Ovary (tissue), 9 donors: Measurements from ENCODE around the gene NDUFC2. TPM values are rescaled to one million over a fixed set of nuclear protein-coding genes. Genes with fewer than 3 reads are reported as not detected.

ENCODE experiments used
- DNase-seq, 5 donors: peaks; one replicate each; pipeline ENCODE4 v3.0.0-alpha.2; 2019 to 2020
- H3K27ac ChIP-seq, 2 donors: fragments of 200-600 bp; one replicate each; pipeline versions ENCODE4 v1.5.1 to v1.8.0; 2019 to 2022
- H3K27me3 ChIP-seq: fragments of 200-600 bp; one replicate; pipeline ENCODE4 v1.8.0; 2022
- H3K36me3 ChIP-seq: fragments of 200-600 bp; sonication (generic); one replicate; pipeline ENCODE4 v1.5.1; 2019
- H3K4me1 ChIP-seq: one replicate; pipeline ENCODE4 v1.8.1; 2013; ENCODE audit warnings: mild to moderate bottlenecking, moderate library complexity; ENCODE audit not compliant: insufficient read depth
- H3K4me3 ChIP-seq: fragments of 200-600 bp; sonication (generic); one replicate; pipeline ENCODE4 v1.5.1; 2017
- H3K9me3 ChIP-seq, 2 donors: fragments of 200-600 bp in 1 of 2; sonication (generic) in 1 of 2; one replicate each; pipeline versions ENCODE4 v1.5.1 to v1.8.1; 2013 to 2019; ENCODE audit warnings: mild to moderate bottlenecking in 1 of 2, moderate library complexity in 1 of 2
- CTCF ChIP-seq, 3 donors: fragments of 450-650 bp in 2 of 3; fragments of 200-600 bp in 1 of 3; IDR thresholded peaks; one replicate each; pipeline versions ENCODE4 v1.5.1 to v1.8.0; 2016 to 2022; ENCODE audit warnings: antibody characterized with exemption in 3 of 3, mild to moderate bottlenecking in 1 of 3
- EP300 ChIP-seq: sonication (generic); formaldehyde crosslinking; IDR thresholded peaks from one replicate; pipeline ENCODE4 v1.6.1; 2017; ENCODE audit warnings: antibody characterized with exemption
- POLR2A ChIP-seq: fragments of 450-650 bp; IDR thresholded peaks from one replicate; pipeline ENCODE4 v1.6.1; 2017; ENCODE audit warnings: antibody characterized with exemption, mild to moderate bottlenecking, moderate library complexity
- WGBS, 3 donors: extraction: QIAGEN DNeasy Blood & Tissue Kit in 1 of 3; methylation state at CpG; one replicate each; pipeline versions ENCODE4 v1.1.5 to v1.1.7; 2013 to 2017; 5-methylcytosine and 5-hydroxymethylcytosine counted together
- intact Hi-C, 4 donors: fragments of 100-400 bp; cut with DNase I; formaldehyde crosslinking; loops; one replicate each; pipeline versions ENCODE4 v1.11.0 to v1.15.1; 2022 to 2023
- polyA plus RNA-seq, 2 donors: library from polyadenylated mRNA; stranded (reverse); fragments of 200-250 nt in 1 of 2; fragments of 350-450 nt in 1 of 2; fragmentation: Illumina TruSeq in 1 of 2; extraction: RNeasy Lipid Tissue Mini Kit (QIAGEN cat#74804) in 1 of 2; gene quantifications; one replicate each; pipeline ENCODE4 v1.2.3, GENCODE V29; 2013 to 2014
- total RNA-seq, 7 donors: library from RNA; depleted of rRNA in 2 of 7; stranded (reverse); fragments of >200 nt in 2 of 7; fragmentation: NEBNext Ultra II Directional in 3 of 7; extraction: Animal tissue kit (Norgen Biotek cat#: 25700) in 3 of 7; gene quantifications; one replicate each; pipeline versions ENCODE4 v1.1.0 to v1.2.4, GENCODE V29; 2016 to 2023
- donor health status: DM: no; HTN: no; CAD: no; lungs with moderate emphysema.
- donor health status: DM: no; HTN: no; CAD: no.
- donor health status: Bipolar disorder and iron deficiency.
- donor health status: DM: yes; HTN: yes; CAD: no.
- donor health status: DM: no; HTN: no; CAD: no.
- donor health status: DM: yes; HTN: yes; CAD: no.

Gene NDUFC2
- total and polyA plus RNA-seq, 9 donors, result 59.0 to 158 (median 127) TPM

GRCh38 chr11:78020246-78020645 is 59.4 kb downstream of the NDUFC2 start:
- no peaks in the 10 kb centered on the region for H3K9me3 ChIP-seq
- TF ChIP-seq CTCF (IDR thresholded peaks at IDR 0.05) (no peak), POLR2A (no peak), EP300 (no peak)
- H3K27ac ChIP-seq, result no peak overlapping the region
- H3K4me1 ChIP-seq, result no peaks in the 10 kb centered on the region
- H3K4me3 ChIP-seq, result no peak overlapping the region
- H3K36me3 ChIP-seq, result no peaks in the 10 kb centered on the region
- intact Hi-C loops, result no loop called here
- no peak for DNase-seq
- H3K27me3 ChIP-seq, result no peaks in the 10 kb centered on the region
- 34 to 52% (median 35%) methylated on average over 3 of the region's 3 CpGs for WGBS, 3 donors

GRCh38 chr11:78019808-78020207 is 59.9 kb downstream of the NDUFC2 start:
- 62 to 69% (median 67%) methylated on average over 4 of the region's 4 CpGs for WGBS, 3 donors
- intact Hi-C loops, result no loop called here
- Histone ChIP-seq H3K27me3 (no peaks in the 10 kb centered on the region), H3K9me3 (no peaks in the 10 kb centered on the region), H3K4me1 (no peaks in the 10 kb centered on the region), H3K36me3 (no peaks in the 10 kb centered on the region), H3K4me3 (no peak overlapping the region), H3K27ac (no peak overlapping the region)
- TF ChIP-seq CTCF (IDR thresholded peaks at IDR 0.05) (no peak), EP300 (no peak), POLR2A (no peak)
- no peak for DNase-seq

Other genes starting within 250 kb of the NDUFC2 start
- gene INTS4, start 85.2 kb downstream of the NDUFC2 start, total RNA-seq, result 10 to 100 TPM; 26.2 to 37.7 (median 30.5) TPM
- gene INTS4, start 85.2 kb downstream of the NDUFC2 start, polyA plus RNA-seq, result 10 to 100 TPM; 15.7 to 28.7 TPM
- gene KCTD14, start 56.6 kb downstream of the NDUFC2 start, total RNA-seq, result 1 to 10 TPM in 4 of 7 donors, under 1 TPM in 3; 0.24 to 5.2 (median 1.5) TPM
- 1 to 10 TPM in 1 of 2 donors, under 1 TPM in 1; 0.73 to 2.7 TPM for gene KCTD14, start 56.6 kb downstream of the NDUFC2 start, polyA plus RNA-seq
- under 1 TPM in 2 of 7 donors, not detected in 5; 0.18 to 0.40 TPM for gene THRSP, start 16.0 kb downstream of the NDUFC2 start, total RNA-seq
- 1 to 10 TPM in 1 of 2 donors, not detected in 1; 1.1 TPM for gene THRSP, start 16.0 kb downstream of the NDUFC2 start, polyA plus RNA-seq
- 10 to 100 TPM; 22.6 to 40.7 (median 28.5) TPM for gene ALG8, start 59.8 kb upstream of the NDUFC2 start, total RNA-seq
- 10 to 100 TPM; 20.1 to 57.8 TPM for gene ALG8, start 59.8 kb upstream of the NDUFC2 start, polyA plus RNA-seq
- gene KCTD21, start 108.8 kb upstream of the NDUFC2 start, total RNA-seq, result 10 to 100 TPM in 6 of 7 donors, 1 to 10 TPM in 1; 7.4 to 24.7 (median 14.1) TPM
- 10 to 100 TPM in 1 of 2 donors, 1 to 10 TPM in 1; 9.9 to 24.3 TPM for gene KCTD21, start 108.8 kb upstream of the NDUFC2 start, polyA plus RNA-seq
- 10 to 100 TPM in 4 of 7 donors, 1 to 10 TPM in 3; 8.0 to 18.6 (median 10.2) TPM for gene USP35, start 109.1 kb upstream of the NDUFC2 start, total RNA-seq
- 1 to 10 TPM; 9.1 to 9.2 TPM for gene USP35, start 109.1 kb upstream of the NDUFC2 start, polyA plus RNA-seq